ENCODE results near the gene SCYL3.

SCYL3 gene

GRCh38 chr1:169914531-169914930, 20.8 kb upstream of the SCYL3 start:
- no peak overlapping the region for H3K4me3 ChIP-seq (IDR thresholded peaks at IDR 0.05; ENCODE audit: insufficient read depth, low read depth, low read length)
- no peak overlapping the region for H3K27ac ChIP-seq
- H2AFZ ChIP-seq (ENCODE audit: low read depth): no peak overlapping the region
- H3K4me1 ChIP-seq (ENCODE audit: low read depth, poor library complexity, severe bottlenecking): peaks cover 25% of the 10 kb centered on the region
- no peak for TF ChIP-seq CTCF (conservative IDR thresholded peaks at IDR 0.05; ENCODE audit: low read depth, low read length)
- H3K36me3 ChIP-seq (ENCODE audit: insufficient read depth): no peaks in the 10 kb centered on the region
- H3K4me2 ChIP-seq: no peak overlapping the region
- H3K27me3 ChIP-seq (ENCODE audit: insufficient read depth, low read depth): no peaks in the 10 kb centered on the region
- H3K9ac ChIP-seq: no peak overlapping the region
- H3K79me2 ChIP-seq (ENCODE audit: insufficient read depth, low read depth): no peaks in the 10 kb centered on the region
- H4K20me1 ChIP-seq (ENCODE audit: insufficient read depth): no peaks in the 10 kb centered on the region

GRCh38 chr1:169909499-169909898, 15.8 kb upstream of the SCYL3 start:
- no peak overlapping the region for H3K9ac ChIP-seq
- H3K27ac ChIP-seq: no peak overlapping the region
- H2AFZ ChIP-seq (ENCODE audit: low read depth): no peak overlapping the region

GRCh38 chr1:169906938-169907337, 13.2 kb upstream of the SCYL3 start:
- Histone ChIP-seq H4K20me1 (ENCODE audit: insufficient read depth) (no peaks in the 10 kb centered on the region), H3K79me2 (ENCODE audit: insufficient read depth, low read depth) (no peaks in the 10 kb centered on the region)
- no peak for TF ChIP-seq CTCF (conservative IDR thresholded peaks at IDR 0.05; ENCODE audit: low read depth, low read length)

More at GRCh38 chr1:169909499-169909898, 15.8 kb upstream of the SCYL3 start:
- TF ChIP-seq CTCF (conservative IDR thresholded peaks at IDR 0.05; ENCODE audit: low read depth, low read length): no peak
- H4K20me1 ChIP-seq (ENCODE audit: insufficient read depth): no peaks in the 10 kb centered on the region
- no peaks in the 10 kb centered on the region for H3K79me2 ChIP-seq (ENCODE audit: insufficient read depth, low read depth)
- H3K4me3 ChIP-seq (IDR thresholded peaks at IDR 0.05; ENCODE audit: insufficient read depth, low read depth, low read length): no peak overlapping the region
- H3K36me3 ChIP-seq (ENCODE audit: insufficient read depth): no peaks in the 10 kb centered on the region
- no peak overlapping the region for H3K4me2 ChIP-seq
- peaks cover 2% of the 10 kb centered on the region for H3K4me1 ChIP-seq (ENCODE audit: low read depth, poor library complexity, severe bottlenecking)
- H3K27me3 ChIP-seq (ENCODE audit: insufficient read depth, low read depth): no peaks in the 10 kb centered on the region

GRCh38 chr1:169904834-169905233, 11.1 kb upstream of the SCYL3 start:
- Histone ChIP-seq H3K79me2 (ENCODE audit: insufficient read depth, low read depth) (no peaks in the 10 kb centered on the region), H3K4me2 (no peak overlapping the region), H3K9ac (no peak overlapping the region), H3K4me1 (ENCODE audit: low read depth, poor library complexity, severe bottlenecking) (no peaks in the 10 kb centered on the region), H4K20me1 (ENCODE audit: insufficient read depth) (no peaks in the 10 kb centered on the region), H3K36me3 (ENCODE audit: insufficient read depth) (no peaks in the 10 kb centered on the region), H2AFZ (ENCODE audit: low read depth) (no peak overlapping the region), H3K27me3 (ENCODE audit: insufficient read depth, low read depth) (no peaks in the 10 kb centered on the region), H3K4me3 (IDR thresholded peaks at IDR 0.05; ENCODE audit: insufficient read depth, low read depth, low read length) (no peak overlapping the region), H3K27ac (no peak overlapping the region)
- TF ChIP-seq CTCF (conservative IDR thresholded peaks at IDR 0.05; ENCODE audit: low read depth, low read length): no peak

More at GRCh38 chr1:169906938-169907337, 13.2 kb upstream of the SCYL3 start:
- Histone ChIP-seq H3K27me3 (ENCODE audit: insufficient read depth, low read depth) (no peaks in the 10 kb centered on the region), H3K27ac (no peak overlapping the region), H3K36me3 (ENCODE audit: insufficient read depth) (no peaks in the 10 kb centered on the region), H3K9ac (no peak overlapping the region), H3K4me2 (no peak overlapping the region), H3K4me1 (ENCODE audit: low read depth, poor library complexity, severe bottlenecking) (no peaks in the 10 kb centered on the region), H2AFZ (ENCODE audit: low read depth) (no peak overlapping the region), H3K4me3 (IDR thresholded peaks at IDR 0.05; ENCODE audit: insufficient read depth, low read depth, low read length) (no peak overlapping the region)
